GM12878 (cell line): ENCODE measurements around the gene CLECL1.

Experiments used
- EED ChIP-seq: sonication (generic); IDR thresholded peaks from 2 replicates; pipeline ENCODE4 v1.6.1; 2016; ENCODE audit warnings: antibody characterized with exemption, low read depth
- POLR2AphosphoS5 ChIP-seq: IDR thresholded peaks from 2 replicates; pipeline ENCODE4 v1.6.1; 2011; ENCODE audit warnings: mild to moderate bottlenecking, low read length, inconsistent platforms
- RAD51 ChIP-seq: fragments of 450-650 bp; IDR thresholded peaks from 2 replicates; pipeline ENCODE4 v1.6.1; 2016; ENCODE audit warnings: moderate library complexity, mild to moderate bottlenecking, inconsistent platforms
- RFX5 ChIP-seq: IDR thresholded peaks from 2 replicates; pipeline ENCODE4 v1.6.1; 2011; ENCODE audit warnings: low read depth, low read length, improper control_type of control experiment
- TARDBP ChIP-seq: IDR thresholded peaks from 2 replicates; pipeline ENCODE4 v1.6.1; 2016; ENCODE audit warnings: borderline replicate concordance
- TF ChIP-seq, protein P1 (sequence below): IDR thresholded peaks from 2 replicates; pipeline ENCODE4 v1.6.1; 2012; ENCODE audit warnings: low read length, inconsistent platforms

DNA sequence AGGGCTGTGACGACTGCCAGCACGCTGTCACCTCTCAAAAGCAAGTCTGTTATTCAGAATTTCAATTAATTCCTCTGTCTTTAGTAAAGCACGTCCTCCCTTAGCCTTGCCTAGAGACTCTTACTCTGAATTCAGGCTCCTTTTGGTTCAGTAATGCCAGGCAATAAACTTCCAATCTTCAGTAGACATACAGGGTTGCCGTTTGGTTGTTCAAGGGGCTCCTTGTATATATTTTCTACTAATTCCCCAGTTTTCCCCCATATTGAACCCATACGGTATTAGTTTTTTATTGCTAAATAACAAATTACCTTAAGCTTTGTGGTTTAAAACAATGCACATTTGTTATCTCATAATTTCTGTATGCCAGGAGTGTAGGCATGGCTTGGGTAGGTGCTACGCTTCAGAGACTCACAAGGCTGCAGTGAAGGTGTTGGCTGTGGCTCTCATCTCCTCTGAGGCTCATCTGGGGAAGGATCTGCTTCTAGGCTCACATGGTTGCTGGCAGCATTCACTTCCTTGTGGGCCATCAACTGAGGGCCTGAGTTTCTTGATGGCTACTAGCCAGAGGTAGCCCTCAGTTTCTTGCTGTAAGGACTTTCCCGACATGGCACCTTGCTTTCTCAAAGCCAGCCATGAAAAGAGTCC lies 7.3 kb upstream of the CLECL1 start:
- TF ChIP-seq RAD51 (no peak), RFX5 (no peak), POLR2AphosphoS5 (peak; percentile 82), TARDBP (no peak), EED (no peak)
- TF ChIP-seq, protein P1, sequence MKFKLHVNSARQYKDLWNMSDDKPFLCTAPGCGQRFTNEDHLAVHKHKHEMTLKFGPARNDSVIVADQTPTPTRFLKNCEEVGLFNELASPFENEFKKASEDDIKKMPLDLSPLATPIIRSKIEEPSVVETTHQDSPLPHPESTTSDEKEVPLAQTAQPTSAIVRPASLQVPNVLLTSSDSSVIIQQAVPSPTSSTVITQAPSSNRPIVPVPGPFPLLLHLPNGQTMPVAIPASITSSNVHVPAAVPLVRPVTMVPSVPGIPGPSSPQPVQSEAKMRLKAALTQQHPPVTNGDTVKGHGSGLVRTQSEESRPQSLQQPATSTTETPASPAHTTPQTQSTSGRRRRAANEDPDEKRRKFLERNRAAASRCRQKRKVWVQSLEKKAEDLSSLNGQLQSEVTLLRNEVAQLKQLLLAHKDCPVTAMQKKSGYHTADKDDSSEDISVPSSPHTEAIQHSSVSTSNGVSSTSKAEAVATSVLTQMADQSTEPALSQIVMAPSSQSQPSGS: no peak
